Stimulated activated naive CD8-positive, alpha-beta T cell treated with anti-CD3 and anti-CD28 coated beads, Interleukin-15, Interleukin-2, amounts not matched to agents 100 U/mL and 50 U/mL, for 24 hours (primary cell): ENCODE measurements around the gene SNRPD3.
"Not testable (repeated sequence)": the region's sequence is repeated elsewhere in the genome, so short reads cannot be mapped to it uniquely, and the experiment has no call there.

Experiments
- ATAC-seq: fragments of 150-1000 bp; cut with Tn5 transposase; one replicate; pipeline ENCODE4 v1.10.0; 2021
- DNase-seq: peaks from one replicate; pipeline ENCODE4 v3.0.0; 2021

The SNRPD3 gene

GRCh38 chr22:24555165-24556039 lies at the start of gene SNRPD3:
Gene SNRPD3 (plus strand): TSS chr22:24555999. CDS start chr22:24557675, 1,676 bp downstream.
- DNase-seq: peak; percentile 99
- ATAC-seq: peak; percentile 91

GRCh38 chr22:24506802-24507438 lies 48.9 kb upstream of the SNRPD3 start:
- DNase-seq (no peak), ATAC-seq (no peak)

- ATAC-seq (no peak), DNase-seq (no peak)
These were observed 48.1 kb upstream of the SNRPD3 start for GRCh38 chr22:24507716-24508115.

- DNase-seq: peak; percentile 24
- peak; percentile 61 for ATAC-seq
These were observed 44.9 kb upstream of the SNRPD3 start for GRCh38 chr22:24510637-24511625.

GRCh38 chr22:24512043-24512442 lies 43.8 kb upstream of the SNRPD3 start:
- no peak for DNase-seq
- ATAC-seq: no peak

GRCh38 chr22:24513378-24514240 lies 42.2 kb upstream of the SNRPD3 start:
- ATAC-seq (no peak), DNase-seq (no peak)

- ATAC-seq: no peak
- no peak for DNase-seq
These were observed 41.4 kb upstream of the SNRPD3 start for GRCh38 chr22:24514241-24515026.

GRCh38 chr22:24515027-24515338 lies 40.8 kb upstream of the SNRPD3 start:
- DNase-seq (no peak), ATAC-seq (peak; percentile 2)

GRCh38 chr22:24516301-24516737 lies 39.5 kb upstream of the SNRPD3 start:
- DNase-seq: no peak
- no peak for ATAC-seq

- ATAC-seq (no peak), DNase-seq (no peak)
These were observed 38.4 kb upstream of the SNRPD3 start for GRCh38 chr22:24517446-24517845.

GRCh38 chr22:24518228-24518627 lies 37.6 kb upstream of the SNRPD3 start:
- ATAC-seq (no peak), DNase-seq (no peak)

- no peak for ATAC-seq
- DNase-seq: no peak
These were observed 36.9 kb upstream of the SNRPD3 start for GRCh38 chr22:24518771-24519485.

- no peak for DNase-seq
- no peak for ATAC-seq
These were observed 36.3 kb upstream of the SNRPD3 start for GRCh38 chr22:24519496-24519895.

GRCh38 chr22:24521791-24522245 lies 34.0 kb upstream of the SNRPD3 start:
- ATAC-seq: peak; percentile 63
- DNase-seq: peak; percentile 43

- ATAC-seq: no peak
- DNase-seq: no peak
These were observed 31.9 kb upstream of the SNRPD3 start for GRCh38 chr22:24523873-24524272.

GRCh38 chr22:24525416-24526037 lies 30.3 kb upstream of the SNRPD3 start:
- peak; percentile 94 for ATAC-seq
- DNase-seq: peak; percentile 84

GRCh38 chr22:24526191-24526590 lies 29.6 kb upstream of the SNRPD3 start:
- ATAC-seq: no peak
- no peak for DNase-seq

GRCh38 chr22:24529898-24530297 lies 25.9 kb upstream of the SNRPD3 start:
- no peak for ATAC-seq
- no peak for DNase-seq

GRCh38 chr22:24530968-24531367 lies 24.8 kb upstream of the SNRPD3 start:
- DNase-seq, ATAC-seq: not testable (repeated sequence)
